NCI-H82 (cell line): ENCODE results near the gene PRELID3B.

Experiments
- DNase-seq: peaks from one replicate; lab custom pipeline; 2025; lab: John Stamatoyannopoulos, UW

PRELID3B gene

GRCh38 chr20:58994390-58995159, 48.0 kb downstream of the PRELID3B start:
- no peak for DNase-seq

- no peak for DNase-seq
Observed at GRCh38 chr20:58993332-58994248, 49.0 kb downstream of the PRELID3B start.

DNA sequence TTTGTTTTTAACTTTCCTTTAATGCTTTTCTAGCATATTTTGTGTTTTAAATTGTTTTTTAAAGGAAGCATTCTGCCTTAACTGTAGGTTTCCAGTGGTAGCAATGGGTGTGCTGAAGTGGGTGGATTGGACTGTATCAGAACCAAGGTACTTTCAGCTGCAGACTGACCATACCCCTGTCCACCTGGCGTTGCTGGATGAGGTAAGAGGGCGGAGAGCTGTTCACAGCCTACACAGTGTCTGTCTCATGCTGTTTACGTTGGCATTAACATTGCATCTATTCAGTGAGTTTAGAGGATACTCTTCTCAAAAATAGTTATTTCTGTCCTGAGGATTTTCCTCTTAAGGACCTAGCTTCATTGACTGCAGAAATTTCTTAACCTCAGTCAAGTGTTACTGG, 49.7 kb downstream of the PRELID3B start:
- DNase-seq, result no peak

GRCh38 chr20:58991715-58992114, 50.9 kb downstream of the PRELID3B start:
- DNase-seq, result no peak

GRCh38 chr20:58990651-58991445, 51.7 kb downstream of the PRELID3B start:
- DNase-seq, result no peak

DNA sequence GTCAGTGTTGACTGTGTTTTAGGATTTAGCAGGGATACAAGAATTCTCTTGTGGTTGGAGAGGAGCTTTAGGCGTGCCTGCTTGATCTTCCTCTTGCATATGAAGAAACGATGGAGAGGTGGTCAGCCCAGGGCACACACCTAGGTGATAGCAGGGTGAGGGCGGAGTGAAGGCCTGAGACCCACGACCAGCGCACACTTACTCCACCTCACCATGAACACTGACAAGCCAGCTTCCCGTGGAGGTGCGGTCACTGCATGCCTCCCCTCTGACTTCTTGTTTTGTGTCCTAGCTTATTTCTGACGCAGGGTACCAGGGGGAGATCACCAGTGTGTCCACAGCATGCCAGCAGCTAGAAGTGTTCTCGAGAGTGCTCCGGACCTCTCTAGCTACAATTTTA, 53.4 kb downstream of the PRELID3B start:
- no peak for DNase-seq

DNA sequence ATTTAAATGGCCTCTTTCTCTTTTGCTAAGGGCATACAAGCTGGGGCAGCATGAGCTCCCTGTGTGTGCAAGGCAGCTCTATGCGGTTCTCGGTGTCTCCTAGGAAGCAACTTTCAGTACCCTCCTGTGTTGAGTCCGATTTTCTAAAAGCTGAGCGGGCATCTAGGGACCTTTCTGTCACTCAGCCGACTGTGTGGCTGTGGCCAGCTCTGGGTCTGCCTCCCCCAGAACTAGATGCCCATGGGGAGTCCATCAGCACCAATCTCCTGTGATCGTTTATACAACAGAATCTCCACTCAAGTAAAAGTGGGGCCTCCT, 54.1 kb downstream of the PRELID3B start:
- DNase-seq, result no peak

GRCh38 chr20:58987790-58988564, 54.6 kb downstream of the PRELID3B start:
- no peak for DNase-seq

- DNase-seq, result peak; percentile 94
Observed at GRCh38 chr20:58986968-58987517, 55.5 kb downstream of the PRELID3B start.

DNA sequence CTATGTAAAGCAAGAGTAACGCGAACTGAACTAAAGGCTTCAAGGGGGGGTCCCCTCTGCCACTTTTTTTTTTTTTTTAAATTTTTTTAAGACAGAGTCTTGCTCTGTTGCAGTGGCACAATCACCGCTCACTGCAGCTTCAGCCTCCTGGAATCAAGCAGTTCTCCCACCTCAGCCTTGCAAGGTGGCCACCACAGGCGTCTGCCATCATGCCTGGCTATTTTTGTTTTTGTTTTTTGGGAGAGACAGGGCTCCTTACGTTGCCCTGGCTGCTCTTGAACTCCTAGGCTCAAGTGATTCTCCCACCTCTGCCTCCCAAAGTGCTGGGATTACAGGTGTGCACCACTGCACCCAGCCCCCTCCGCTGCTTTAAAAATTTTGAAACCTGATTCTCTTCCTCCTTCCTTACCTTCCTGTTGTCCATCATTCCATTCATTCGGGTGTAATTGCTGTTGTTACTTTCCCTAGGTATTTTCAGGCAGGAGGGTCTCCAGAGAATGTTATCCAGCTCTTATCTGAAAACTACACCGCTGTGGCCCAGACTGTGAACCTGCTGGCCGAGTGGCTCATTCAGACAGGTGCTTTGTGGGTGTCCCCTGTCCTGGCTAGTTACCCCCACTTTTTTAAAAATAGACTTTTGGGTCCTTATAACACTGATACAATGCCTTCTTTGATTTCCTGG, 56.2 kb downstream of the PRELID3B start:
- no peak for DNase-seq

DNA sequence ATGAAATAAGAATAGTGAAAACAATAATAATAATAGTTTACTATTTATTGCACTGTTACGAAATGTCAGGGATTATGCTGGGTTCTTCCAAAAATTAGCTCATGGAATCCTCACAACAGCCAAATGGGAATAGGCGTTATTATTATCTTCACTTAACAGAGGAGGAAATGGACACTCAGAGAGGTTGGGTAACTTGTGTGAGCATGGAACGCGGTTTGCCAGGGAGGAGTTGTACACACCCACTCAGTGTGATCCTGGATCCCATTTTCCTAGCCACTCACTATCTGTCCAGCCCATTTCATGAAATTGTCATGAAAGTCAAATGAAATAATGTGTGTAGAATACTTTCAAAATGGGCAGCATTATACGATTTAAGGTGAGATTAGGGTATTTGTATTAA, 56.9 kb downstream of the PRELID3B start:
- no peak for DNase-seq

GRCh38 chr20:58984691-58985090, 57.9 kb downstream of the PRELID3B start:
- no peak for DNase-seq
